NCI-H187 treated with DMSO at 0.1 percent for 48 hours (cell line): ENCODE data around the gene METRN.
"Not testable (repeated sequence)": the region's sequence is repeated elsewhere in the genome, so short reads cannot be mapped to it uniquely, and the experiment has no call there.

Source experiments
- DNase-seq: peaks from one replicate; lab custom pipeline; 2025; lab: John Stamatoyannopoulos, UW

METRN gene

GRCh38 chr16:691242-691641 is 23.7 kb upstream of the METRN start:
- not testable (repeated sequence) for DNase-seq

GRCh38 chr16:692356-693108 is 22.4 kb upstream of the METRN start:
- no peak for DNase-seq

- DNase-seq, result no peak
These were observed 21.6 kb upstream of the METRN start for GRCh38 chr16:693364-693763.

- no peak for DNase-seq
These were observed 21.2 kb upstream of the METRN start for GRCh38 chr16:693766-694165.

GRCh38 chr16:694187-694862 is 20.6 kb upstream of the METRN start:
- no peak for DNase-seq

- no peak for DNase-seq
These were observed 20.0 kb upstream of the METRN start for GRCh38 chr16:694863-695354.

- DNase-seq, result peak; percentile 93
These were observed 19.4 kb upstream of the METRN start for GRCh38 chr16:695355-696089.

- DNase-seq, result no peak
These were observed 15.8 kb upstream of the METRN start for GRCh38 chr16:698911-699671.

GRCh38 chr16:700684-701584 is 14.0 kb upstream of the METRN start:
- DNase-seq, result no peak

- no peak for DNase-seq
These were observed 12.6 kb upstream of the METRN start for GRCh38 chr16:702341-702740.

- no peak for DNase-seq
These were observed 11.5 kb upstream of the METRN start for GRCh38 chr16:703406-703805.

GRCh38 chr16:704047-704446 is 10.9 kb upstream of the METRN start:
- no peak for DNase-seq

GRCh38 chr16:704552-705380 is 10.2 kb upstream of the METRN start:
- DNase-seq, result no peak

- DNase-seq, result no peak
These were observed 9.3 kb upstream of the METRN start, which contains the start of gene FBXL16 for GRCh38 chr16:705431-706188. TSS of gene FBXL16 (minus strand) at chr16:705801. CDS start at chr16:697405, 8,396 bp downstream.

GRCh38 chr16:706189-707061 is 8.5 kb upstream of the METRN start:
- DNase-seq, result no peak

GRCh38 chr16:707062-707538 is 7.8 kb upstream of the METRN start:
- no peak for DNase-seq

GRCh38 chr16:708019-708418 is 6.9 kb upstream of the METRN start:
- no peak for DNase-seq

- no peak for DNase-seq
These were observed 6.0 kb upstream of the METRN start for GRCh38 chr16:708959-709358.
